Retinal pigment epithelial cell (primary cell): ENCODE results near the gene CDK5R2.

Experiments
- DNase-seq: peaks from one replicate; pipeline ENCODE4 v3.0.0-alpha.2; 2010; ENCODE audit warnings: low read depth
- H3K4me3 ChIP-seq: 2 replicates; pipeline ENCODE4 v1.5.1; 2011; ENCODE audit warnings: mild to moderate bottlenecking, low read length, control low read depth, moderate library complexity
- CTCF ChIP-seq: conservative IDR thresholded peaks from 2 replicates; pipeline ENCODE4 v1.5.1; 2011; ENCODE audit warnings: low read depth, low read length, control low read depth, inconsistent platforms

CDK5R2 gene

GRCh38 chr2:218980735-218981389 lies 21.4 kb downstream of the CDK5R2 start:
- H3K4me3 ChIP-seq: no peak overlapping the region
- peak; percentile 6 for TF ChIP-seq CTCF
- no peak for DNase-seq

- no peak for DNase-seq
- H3K4me3 ChIP-seq: no peak overlapping the region
- TF ChIP-seq CTCF: peak; percentile 7
Measured at GRCh38 chr2:218981390-218981880, 22.0 kb downstream of the CDK5R2 start.

- DNase-seq: no peak
- TF ChIP-seq CTCF: no peak
- no peak overlapping the region for H3K4me3 ChIP-seq
Measured at GRCh38 chr2:218981881-218982585, 22.6 kb downstream of the CDK5R2 start.

- no peak for DNase-seq
- no peak overlapping the region for H3K4me3 ChIP-seq
- TF ChIP-seq CTCF: no peak
Measured at GRCh38 chr2:218982586-218983262, 23.3 kb downstream of the CDK5R2 start.

GRCh38 chr2:218983263-218983933 lies 23.9 kb downstream of the CDK5R2 start:
- TF ChIP-seq CTCF: no peak
- no peak overlapping the region for H3K4me3 ChIP-seq
- no peak for DNase-seq

- no peak for DNase-seq
- H3K4me3 ChIP-seq: no peak overlapping the region
- no peak for TF ChIP-seq CTCF
Measured at GRCh38 chr2:218983934-218984238, 24.4 kb downstream of the CDK5R2 start.
